GM12878 (cell line): ENCODE data around the gene EPGN. TPM values are rescaled to one million over a fixed set of nuclear protein-coding genes. Genes with fewer than 3 reads are reported as not detected.

ENCODE experiments used
- CREM ChIP-seq: IDR thresholded peaks from 2 replicates; pipeline ENCODE4 v1.6.1; 2014; ENCODE audit warnings: antibody characterized with exemption, low read depth
- HCFC1 ChIP-seq: fragments of 150-350 bp; IDR thresholded peaks from 2 replicates; pipeline ENCODE4 v1.6.1; 2014; ENCODE audit warnings: low read length
- HDGF ChIP-seq: fragments of 450-650 bp; IDR thresholded peaks from 2 replicates; pipeline ENCODE4 v1.6.1; 2016; ENCODE audit warnings: antibody characterized with exemption
- MEF2A ChIP-seq: IDR thresholded peaks from 2 replicates; pipeline ENCODE4 v1.6.1; 2011; ENCODE audit warnings: low read depth, mild to moderate bottlenecking, low read length, moderate library complexity; ENCODE audit not compliant: insufficient read depth
- MTA2 ChIP-seq: fragments of 450-650 bp; IDR thresholded peaks from 2 replicates; pipeline ENCODE4 v1.6.1; 2016; ENCODE audit warnings: low read depth, mild to moderate bottlenecking, moderate library complexity
- MYC ChIP-seq: IDR thresholded peaks from 2 replicates; pipeline ENCODE4 v1.6.1; 2011; ENCODE audit warnings: mild to moderate bottlenecking, low read length, moderate library complexity, inconsistent platforms; ENCODE audit not compliant: insufficient read depth, insufficient replicate concordance, insufficient read length, severe bottlenecking
- RCOR1 ChIP-seq: conservative IDR thresholded peaks from 2 replicates; pipeline ENCODE4 v1.6.1; 2012; ENCODE audit warnings: low read depth, low read length, improper control_type of control experiment
- RUNX3 ChIP-seq: IDR thresholded peaks from 2 replicates; pipeline ENCODE4 v1.6.1; 2012; ENCODE audit warnings: low read length, inconsistent platforms
- SPI1 ChIP-seq: IDR thresholded peaks from 2 replicates; pipeline ENCODE4 v1.6.1; 2011; ENCODE audit warnings: low read depth, mild to moderate bottlenecking, low read length, moderate library complexity, borderline replicate concordance; ENCODE audit not compliant: insufficient read depth
- STAT1 ChIP-seq: fragments of 450-650 bp; conservative IDR thresholded peaks from 2 replicates; pipeline ENCODE4 v1.6.1; 2014; ENCODE audit warnings: antibody characterized with exemption, mild to moderate bottlenecking
- ZNF622 ChIP-seq: fragments of 450-650 bp; IDR thresholded peaks from 2 replicates; pipeline ENCODE4 v1.6.1; 2017; ENCODE audit warnings: mild to moderate bottlenecking, inconsistent platforms
- polyA plus RNA-seq, 11 experiments: library from polyadenylated mRNA; depleted of rRNA in 4 of 11; unstranded in 6 of 11; stranded (reverse) in 5 of 11; fragments of >200 nt; fragmentation: Nextera tagmentation in 4 of 11; fragmentation: Illumina TruSeq in 1 of 11; extraction: Ambion mirVana in 4 of 11; extraction: Trizol in 1 of 11; gene quantifications; 1 replicate in 1 of 11; 2 replicates in 10 of 11; pipeline versions ENCODE4 v1.2.1 to v1.2.3, GENCODE V29; 2011 to 2016; ENCODE audit warnings: inconsistent platforms in 2 of 11, missing spikeins in 2 of 11, low read depth in 1 of 11
- total RNA-seq, 4 experiments: library from RNA; depleted of rRNA in 3 of 4; stranded (reverse); fragments of >200 nt in 3 of 4; fragmentation: Illumina TruSeq in 1 of 4; extraction: Trizol in 1 of 4; gene quantifications; 2 replicates each; pipeline versions ENCODE4 v1.2.1 to v1.2.3, GENCODE V29; 2013 to 2021
- TF ChIP-seq, protein P1 (sequence below): fragments of 450-650 bp; IDR thresholded peaks from 2 replicates; pipeline ENCODE4 v1.6.1; 2016; ENCODE audit warnings: mild to moderate bottlenecking, moderate library complexity, borderline replicate concordance
- TF ChIP-seq, protein P2 (sequence below): fragments of 450-650 bp; IDR thresholded peaks from 2 replicates; pipeline ENCODE4 v1.6.1; 2018; ENCODE audit warnings: mild to moderate bottlenecking, low read depth, moderate library complexity; ENCODE audit not compliant: partially characterized antibody

EPGN gene
- total and polyA plus RNA-seq, 10 of the 15 experiments (the other 5 are each of a cell fraction or from before 2014, with no cell fraction given) = 0.06 to 0.54 (median 0.28) TPM; not detected in 6

DNA sequence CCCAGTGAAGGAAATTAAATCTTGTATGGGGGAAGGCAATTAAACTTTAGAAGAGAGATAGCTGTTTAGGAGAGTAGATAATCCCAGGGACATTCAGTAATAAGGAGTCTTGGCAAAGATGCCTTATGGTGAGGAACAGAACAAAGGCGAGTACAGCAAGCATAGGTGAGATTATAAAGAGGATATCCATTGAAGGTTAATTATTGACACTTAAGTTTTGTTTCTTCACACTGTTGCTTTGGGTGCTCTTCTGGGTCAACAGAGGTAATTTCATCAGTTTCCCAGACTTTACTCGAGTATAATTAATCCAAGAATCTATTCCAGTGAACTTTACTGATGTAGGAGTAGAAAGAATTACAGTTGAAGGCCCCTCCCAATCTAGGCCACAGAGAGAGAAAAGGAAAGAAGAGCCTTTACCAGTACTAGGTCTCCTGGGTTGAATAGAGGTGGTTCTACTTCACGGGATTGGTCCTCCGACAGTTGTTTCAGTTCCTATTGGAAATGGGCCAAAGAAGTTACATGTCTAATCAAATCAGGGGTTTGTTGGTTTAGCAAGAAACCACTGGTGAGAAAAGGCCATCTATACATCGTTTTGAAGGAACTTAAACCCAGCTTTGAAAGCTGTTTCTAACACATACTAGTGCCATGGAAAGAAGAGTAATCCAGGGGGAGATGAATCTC, 27.2 kb downstream of the EPGN start (continued):
- TF ChIP-seq RCOR1 = no peak
- TF ChIP-seq RUNX3 = peak; percentile 68
- TF ChIP-seq MYC = no peak
- peak; percentile 21; the same call in 1 of the 2 replicates for TF ChIP-seq MTA2
- TF ChIP-seq, protein P1, sequence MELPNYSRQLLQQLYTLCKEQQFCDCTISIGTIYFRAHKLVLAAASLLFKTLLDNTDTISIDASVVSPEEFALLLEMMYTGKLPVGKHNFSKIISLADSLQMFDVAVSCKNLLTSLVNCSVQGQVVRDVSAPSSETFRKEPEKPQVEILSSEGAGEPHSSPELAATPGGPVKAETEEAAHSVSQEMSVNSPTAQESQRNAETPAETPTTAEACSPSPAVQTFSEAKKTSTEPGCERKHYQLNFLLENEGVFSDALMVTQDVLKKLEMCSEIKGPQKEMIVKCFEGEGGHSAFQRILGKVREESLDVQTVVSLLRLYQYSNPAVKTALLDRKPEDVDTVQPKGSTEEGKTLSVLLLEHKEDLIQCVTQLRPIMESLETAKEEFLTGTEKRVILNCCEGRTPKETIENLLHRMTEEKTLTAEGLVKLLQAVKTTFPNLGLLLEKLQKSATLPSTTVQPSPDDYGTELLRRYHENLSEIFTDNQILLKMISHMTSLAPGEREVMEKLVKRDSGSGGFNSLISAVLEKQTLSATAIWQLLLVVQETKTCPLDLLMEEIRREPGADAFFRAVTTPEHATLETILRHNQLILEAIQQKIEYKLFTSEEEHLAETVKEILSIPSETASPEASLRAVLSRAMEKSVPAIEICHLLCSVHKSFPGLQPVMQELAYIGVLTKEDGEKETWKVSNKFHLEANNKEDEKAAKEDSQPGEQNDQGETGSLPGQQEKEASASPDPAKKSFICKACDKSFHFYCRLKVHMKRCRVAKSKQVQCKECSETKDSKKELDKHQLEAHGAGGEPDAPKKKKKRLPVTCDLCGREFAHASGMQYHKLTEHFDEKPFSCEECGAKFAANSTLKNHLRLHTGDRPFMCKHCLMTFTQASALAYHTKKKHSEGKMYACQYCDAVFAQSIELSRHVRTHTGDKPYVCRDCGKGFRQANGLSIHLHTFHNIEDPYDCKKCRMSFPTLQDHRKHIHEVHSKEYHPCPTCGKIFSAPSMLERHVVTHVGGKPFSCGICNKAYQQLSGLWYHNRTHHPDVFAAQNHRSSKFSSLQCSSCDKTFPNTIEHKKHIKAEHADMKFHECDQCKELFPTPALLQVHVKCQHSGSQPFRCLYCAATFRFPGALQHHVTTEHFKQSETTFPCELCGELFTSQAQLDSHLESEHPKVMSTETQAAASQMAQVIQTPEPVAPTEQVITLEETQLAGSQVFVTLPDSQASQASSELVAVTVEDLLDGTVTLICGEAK = no peak
- TF ChIP-seq CREM = no peak
- TF ChIP-seq ZNF622 = no peak
- peak; percentile 88 for TF ChIP-seq SPI1
- no peak for TF ChIP-seq HCFC1
- no peak for TF ChIP-seq STAT1
- no peak for TF ChIP-seq HDGF
- TF ChIP-seq MEF2A = no peak
- TF ChIP-seq, protein P2, sequence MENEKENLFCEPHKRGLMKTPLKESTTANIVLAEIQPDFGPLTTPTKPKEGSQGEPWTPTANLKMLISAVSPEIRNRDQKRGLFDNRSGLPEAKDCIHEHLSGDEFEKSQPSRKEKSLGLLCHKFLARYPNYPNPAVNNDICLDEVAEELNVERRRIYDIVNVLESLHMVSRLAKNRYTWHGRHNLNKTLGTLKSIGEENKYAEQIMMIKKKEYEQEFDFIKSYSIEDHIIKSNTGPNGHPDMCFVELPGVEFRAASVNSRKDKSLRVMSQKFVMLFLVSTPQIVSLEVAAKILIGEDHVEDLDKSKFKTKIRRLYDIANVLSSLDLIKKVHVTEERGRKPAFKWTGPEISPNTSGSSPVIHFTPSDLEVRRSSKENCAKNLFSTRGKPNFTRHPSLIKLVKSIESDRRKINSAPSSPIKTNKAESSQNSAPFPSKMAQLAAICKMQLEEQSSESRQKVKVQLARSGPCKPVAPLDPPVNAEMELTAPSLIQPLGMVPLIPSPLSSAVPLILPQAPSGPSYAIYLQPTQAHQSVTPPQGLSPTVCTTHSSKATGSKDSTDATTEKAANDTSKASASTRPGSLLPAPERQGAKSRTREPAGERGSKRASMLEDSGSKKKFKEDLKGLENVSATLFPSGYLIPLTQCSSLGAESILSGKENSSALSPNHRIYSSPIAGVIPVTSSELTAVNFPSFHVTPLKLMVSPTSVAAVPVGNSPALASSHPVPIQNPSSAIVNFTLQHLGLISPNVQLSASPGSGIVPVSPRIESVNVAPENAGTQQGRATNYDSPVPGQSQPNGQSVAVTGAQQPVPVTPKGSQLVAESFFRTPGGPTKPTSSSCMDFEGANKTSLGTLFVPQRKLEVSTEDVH = no peak
